ENCODE measurements around the gene SOX8. TPM values are rescaled to one million over a fixed set of nuclear protein-coding genes. Genes with fewer than 3 reads are reported as not detected.

Gene SOX8
- total RNA-seq, 1 donor from 2014 or later: 0.98 TPM

DNA sequence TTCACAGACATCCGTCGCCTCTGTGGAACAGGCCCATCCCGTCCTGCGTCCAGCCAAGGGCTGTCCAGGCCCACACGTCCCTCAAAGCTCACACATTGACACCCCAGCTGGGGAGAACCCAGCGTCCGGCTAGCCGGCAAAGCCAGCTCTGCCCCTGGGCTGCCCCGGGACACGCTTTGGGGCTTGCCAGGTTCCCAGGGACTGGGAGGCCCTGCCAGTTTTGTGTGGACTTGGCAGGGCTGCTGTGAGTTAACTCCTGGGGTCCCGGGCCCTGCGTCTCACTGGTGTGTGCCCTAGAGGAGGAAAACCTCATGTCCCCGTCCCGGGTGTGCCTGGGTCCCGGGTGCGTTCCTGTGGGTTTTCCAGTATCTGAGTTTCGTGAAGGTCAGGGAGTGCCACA lies 6.3 kb downstream of the SOX8 start:
- H3K27ac ChIP-seq (ENCODE audit: low read depth, low read length): no peak overlapping the region
- no peaks in the 10 kb centered on the region for H3K9me3 ChIP-seq (ENCODE audit: insufficient read depth, low read depth, low read length)
- H3K36me3 Mint-ChIP-seq (ENCODE audit: low read depth, unreplicated experiment): no peaks in the 10 kb centered on the region
- H3K4me2 ChIP-seq (ENCODE audit: low read length): no peak overlapping the region
- no peak overlapping the region for H3K9ac ChIP-seq (ENCODE audit: low read length)
- no peaks in the 10 kb centered on the region for H3K4me1 Mint-ChIP-seq (ENCODE audit: low read depth, unreplicated experiment)
- no peak overlapping the region for H3K27ac Mint-ChIP-seq (ENCODE audit: unreplicated experiment)
- H3K4me1 ChIP-seq (ENCODE audit: insufficient read depth, low read length): no peaks in the 10 kb centered on the region
- no peak overlapping the region for H3K4me3 Mint-ChIP-seq (ENCODE audit: unreplicated experiment)
- H3K9me3 Mint-ChIP-seq (ENCODE audit: unreplicated experiment): no peaks in the 10 kb centered on the region
- peaks cover 26% of the 10 kb centered on the region for H3K27me3 Mint-ChIP-seq (ENCODE audit: low read depth, unreplicated experiment)
- DNase-seq (ENCODE audit: low read depth): no peak
- TF ChIP-seq EZH2 (IDR thresholded peaks at IDR 0.05; ENCODE audit: insufficient read depth, low read length): no peak
- TF ChIP-seq, protein P1, sequence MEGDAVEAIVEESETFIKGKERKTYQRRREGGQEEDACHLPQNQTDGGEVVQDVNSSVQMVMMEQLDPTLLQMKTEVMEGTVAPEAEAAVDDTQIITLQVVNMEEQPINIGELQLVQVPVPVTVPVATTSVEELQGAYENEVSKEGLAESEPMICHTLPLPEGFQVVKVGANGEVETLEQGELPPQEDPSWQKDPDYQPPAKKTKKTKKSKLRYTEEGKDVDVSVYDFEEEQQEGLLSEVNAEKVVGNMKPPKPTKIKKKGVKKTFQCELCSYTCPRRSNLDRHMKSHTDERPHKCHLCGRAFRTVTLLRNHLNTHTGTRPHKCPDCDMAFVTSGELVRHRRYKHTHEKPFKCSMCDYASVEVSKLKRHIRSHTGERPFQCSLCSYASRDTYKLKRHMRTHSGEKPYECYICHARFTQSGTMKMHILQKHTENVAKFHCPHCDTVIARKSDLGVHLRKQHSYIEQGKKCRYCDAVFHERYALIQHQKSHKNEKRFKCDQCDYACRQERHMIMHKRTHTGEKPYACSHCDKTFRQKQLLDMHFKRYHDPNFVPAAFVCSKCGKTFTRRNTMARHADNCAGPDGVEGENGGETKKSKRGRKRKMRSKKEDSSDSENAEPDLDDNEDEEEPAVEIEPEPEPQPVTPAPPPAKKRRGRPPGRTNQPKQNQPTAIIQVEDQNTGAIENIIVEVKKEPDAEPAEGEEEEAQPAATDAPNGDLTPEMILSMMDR (IDR thresholded peaks at IDR 0.05; ENCODE audit: insufficient read depth, low read depth, low read length): no peak
- H2AFZ ChIP-seq (ENCODE audit: low read depth, low read length): no peak overlapping the region
- no peak for FAIRE-seq
- peaks cover 64% of the 10 kb centered on the region for H3K27me3 ChIP-seq (ENCODE audit: insufficient read depth, low read length)
- H4K20me1 ChIP-seq (ENCODE audit: insufficient read depth, low read length): peaks cover 6% of the 10 kb centered on the region
- H3K4me3 ChIP-seq (ENCODE audit: insufficient read depth, low read depth, low read length): no peak overlapping the region
- H3K36me3 ChIP-seq (ENCODE audit: insufficient read depth, low read length): no peaks in the 10 kb centered on the region
- no peaks in the 10 kb centered on the region for H3K79me2 ChIP-seq (ENCODE audit: insufficient read depth, low read length)

DNA sequence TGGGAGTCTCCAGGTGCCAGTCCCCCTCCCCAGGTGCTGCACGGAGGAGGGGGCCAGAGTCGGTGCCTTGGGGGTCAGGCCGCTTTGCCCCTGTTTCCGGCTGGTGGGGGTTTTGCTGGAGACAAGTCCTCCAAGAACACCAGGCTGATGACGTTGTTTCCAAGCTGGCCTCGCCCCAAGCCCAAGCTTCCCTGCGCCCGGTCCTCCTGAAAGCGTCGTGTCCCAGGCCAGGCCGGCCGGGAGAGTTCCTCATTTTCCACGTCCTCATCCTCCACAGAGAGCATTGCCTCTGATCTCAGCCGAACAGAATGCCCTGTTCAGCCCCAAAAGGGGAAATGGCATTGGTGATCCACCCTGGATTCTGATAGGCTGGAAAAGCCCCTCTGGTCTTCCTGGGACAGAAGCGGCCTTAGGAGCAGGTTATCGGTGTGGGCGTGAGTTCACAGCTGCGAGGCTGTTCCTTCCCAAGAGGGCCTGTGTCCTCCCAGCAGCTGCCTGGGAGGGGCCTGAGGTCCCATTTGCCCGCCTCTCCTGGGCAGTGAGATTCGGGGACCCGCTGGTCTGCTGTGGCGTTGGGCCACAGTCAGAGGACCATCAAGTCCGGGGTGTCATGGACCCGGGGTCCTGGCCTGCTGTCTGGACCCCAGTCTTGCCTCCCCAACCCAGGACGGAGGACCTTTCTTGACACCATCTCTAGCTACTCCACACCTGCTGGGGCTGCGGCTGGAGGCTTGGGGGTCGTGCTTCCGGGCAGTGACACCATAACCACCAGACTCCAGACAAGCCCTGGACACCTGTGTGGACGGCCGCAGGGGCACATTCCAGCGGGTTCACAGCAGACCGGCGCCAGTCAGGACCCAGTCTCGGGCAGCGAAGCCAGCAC lies 7.1 kb downstream of the SOX8 start:
- Mint-ChIP-seq H3K27ac (ENCODE audit: unreplicated experiment) (no peak overlapping the region), H3K9me3 (ENCODE audit: unreplicated experiment) (no peaks in the 10 kb centered on the region), H3K36me3 (ENCODE audit: low read depth, unreplicated experiment) (no peaks in the 10 kb centered on the region), H3K4me3 (ENCODE audit: unreplicated experiment) (no peak overlapping the region), H3K4me1 (ENCODE audit: low read depth, unreplicated experiment) (no peaks in the 10 kb centered on the region), H3K27me3 (ENCODE audit: low read depth, unreplicated experiment) (peaks cover 24% of the 10 kb centered on the region)
- Histone ChIP-seq H3K9ac (ENCODE audit: low read length) (no peak overlapping the region), H3K4me3 (ENCODE audit: insufficient read depth, low read depth, low read length) (no peak overlapping the region), H3K9me3 (ENCODE audit: insufficient read depth, low read depth, low read length) (no peaks in the 10 kb centered on the region), H2AFZ (ENCODE audit: low read depth, low read length) (no peak overlapping the region), H3K4me2 (ENCODE audit: low read length) (no peak overlapping the region), H3K27me3 (ENCODE audit: insufficient read depth, low read length) (peaks cover 56% of the 10 kb centered on the region), H3K4me1 (ENCODE audit: insufficient read depth, low read length) (no peaks in the 10 kb centered on the region), H3K36me3 (ENCODE audit: insufficient read depth, low read length) (no peaks in the 10 kb centered on the region), H4K20me1 (ENCODE audit: insufficient read depth, low read length) (peaks cover 6% of the 10 kb centered on the region), H3K27ac (ENCODE audit: low read depth, low read length) (no peak overlapping the region), H3K79me2 (ENCODE audit: insufficient read depth, low read length) (no peaks in the 10 kb centered on the region)
- DNase-seq (ENCODE audit: low read depth): no peak
- no peak for FAIRE-seq
- TF ChIP-seq, protein P1 (IDR thresholded peaks at IDR 0.05; ENCODE audit: insufficient read depth, low read depth, low read length): no peak
- TF ChIP-seq EZH2 (IDR thresholded peaks at IDR 0.05; ENCODE audit: insufficient read depth, low read length): peak; percentile 51

DNA sequence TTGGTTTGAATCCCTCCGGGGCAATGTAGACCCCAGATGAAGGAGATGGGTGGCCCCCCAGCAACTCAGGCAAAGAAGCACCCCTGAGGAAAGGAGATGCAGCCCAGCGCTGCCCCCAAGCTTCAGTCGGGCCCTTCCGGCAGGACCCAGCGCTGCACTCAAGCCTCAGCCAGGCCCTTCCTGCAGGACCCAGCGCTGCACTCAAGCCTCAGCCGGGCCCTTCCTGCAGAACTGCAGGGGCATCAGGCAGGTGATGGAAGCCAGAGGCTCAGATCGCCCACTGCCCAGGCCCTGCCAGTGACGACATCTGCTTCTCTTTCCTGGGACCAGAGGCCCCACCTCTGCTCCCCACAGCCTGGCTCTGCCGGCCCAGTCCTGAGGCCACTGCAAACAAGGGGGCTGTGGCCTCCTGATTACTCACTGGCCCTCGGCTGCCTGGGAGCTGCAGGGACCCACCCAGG lies 7.8 kb downstream of the SOX8 start:
- DNase-seq (ENCODE audit: low read depth) (no peak), FAIRE-seq (no peak)
- peaks cover 49% of the 10 kb centered on the region for H3K27me3 ChIP-seq (ENCODE audit: insufficient read depth, low read length)
- H3K27me3 Mint-ChIP-seq (ENCODE audit: low read depth, unreplicated experiment): peaks cover 25% of the 10 kb centered on the region
- no peak overlapping the region for H3K9ac ChIP-seq (ENCODE audit: low read length)
- no peaks in the 10 kb centered on the region for H3K36me3 Mint-ChIP-seq (ENCODE audit: low read depth, unreplicated experiment)
- H2AFZ ChIP-seq (ENCODE audit: low read depth, low read length): no peak overlapping the region
- H3K27ac ChIP-seq (ENCODE audit: low read depth, low read length): no peak overlapping the region
- no peak overlapping the region for H3K27ac Mint-ChIP-seq (ENCODE audit: unreplicated experiment)
- peaks cover under 1% of the 10 kb centered on the region for H3K9me3 ChIP-seq (ENCODE audit: insufficient read depth, low read depth, low read length)
- no peaks in the 10 kb centered on the region for H3K9me3 Mint-ChIP-seq (ENCODE audit: unreplicated experiment)
- TF ChIP-seq EZH2 (IDR thresholded peaks at IDR 0.05; ENCODE audit: insufficient read depth, low read length): no peak
- TF ChIP-seq, protein P1 (IDR thresholded peaks at IDR 0.05; ENCODE audit: insufficient read depth, low read depth, low read length): no peak
- no peak overlapping the region for H3K4me2 ChIP-seq (ENCODE audit: low read length)
- peaks cover 6% of the 10 kb centered on the region for H4K20me1 ChIP-seq (ENCODE audit: insufficient read depth, low read length)
- H3K4me1 Mint-ChIP-seq (ENCODE audit: low read depth, unreplicated experiment): no peaks in the 10 kb centered on the region
- H3K4me3 Mint-ChIP-seq (ENCODE audit: unreplicated experiment): no peak overlapping the region
- no peaks in the 10 kb centered on the region for H3K79me2 ChIP-seq (ENCODE audit: insufficient read depth, low read length)
- no peaks in the 10 kb centered on the region for H3K36me3 ChIP-seq (ENCODE audit: insufficient read depth, low read length)
- no peaks in the 10 kb centered on the region for H3K4me1 ChIP-seq (ENCODE audit: insufficient read depth, low read length)
- no peak overlapping the region for H3K4me3 ChIP-seq (ENCODE audit: insufficient read depth, low read depth, low read length)
